Sigmoid colon (tissue), 4 donors: ENCODE measurements around the gene VPS4A.

Experiments used
- CTCF ChIP-seq, 4 experiments: fragments of 450-650 bp in 3 of 4; fragments of 200-600 bp in 1 of 4; IDR thresholded peaks; one replicate each; pipeline ENCODE4 v1.5.1; 2016 to 2019; ENCODE audit warnings: antibody characterized with exemption in 4 of 4, mild to moderate bottlenecking in 3 of 4, moderate library complexity in 2 of 4
- EP300 ChIP-seq, 4 donors: sonication (generic); formaldehyde crosslinking; IDR thresholded peaks; one replicate each; pipeline ENCODE4 v1.6.1; 2017; ENCODE audit warnings: antibody characterized with exemption in 4 of 4
- POLR2A ChIP-seq, 2 donors: fragments of 450-650 bp; IDR thresholded peaks; one replicate each; pipeline ENCODE4 v1.6.1; 2016; ENCODE audit warnings: antibody characterized with exemption in 2 of 2, mild to moderate bottlenecking in 2 of 2, moderate library complexity in 2 of 2
- POLR2AphosphoS5 ChIP-seq, 4 donors: sonication (generic); formaldehyde crosslinking; IDR thresholded peaks; one replicate each; pipeline ENCODE4 v1.6.1; 2017; ENCODE audit warnings: antibody characterized with exemption in 4 of 4

GRCh38 chr16:69367980-69368379 lies 56.8 kb downstream of the VPS4A start:
- no peak for TF ChIP-seq EP300 (IDR thresholded peaks at IDR 0.05)
- TF ChIP-seq CTCF (IDR thresholded peaks at IDR 0.05), result no peak
- no peak for TF ChIP-seq POLR2A (IDR thresholded peaks at IDR 0.05)
- TF ChIP-seq POLR2AphosphoS5 (IDR thresholded peaks at IDR 0.05), result no peak
